Stimulated activated naive CD8-positive, alpha-beta T cell treated with anti-CD3 and anti-CD28 coated beads, Interleukin-15, Interleukin-2, amounts not matched to agents 100 ng/mL and 50 ng/mL, for 24 hours (primary cell): ENCODE results near the gene GGT7.

Source experiments
- H3K27ac Mint-ChIP-seq: one replicate; pipeline ENCODE4 v1.8.0; 2021; ENCODE audit warnings: mild to moderate bottlenecking, mixed read lengths
- H3K27me3 Mint-ChIP-seq: one replicate; pipeline ENCODE4 v1.8.0; 2021; ENCODE audit warnings: mixed read lengths
- H3K36me3 Mint-ChIP-seq: one replicate; pipeline ENCODE4 v1.8.0; 2021; ENCODE audit warnings: low read depth, mixed read lengths
- H3K4me1 Mint-ChIP-seq: one replicate; pipeline ENCODE4 v1.8.0; 2021; ENCODE audit warnings: low read depth, mixed read lengths
- H3K4me3 Mint-ChIP-seq: one replicate; pipeline ENCODE4 v1.8.0; 2021; ENCODE audit warnings: mild to moderate bottlenecking, mixed read lengths
- H3K9me3 Mint-ChIP-seq: one replicate; pipeline ENCODE4 v1.8.0; 2021; ENCODE audit warnings: mixed read lengths

Gene GGT7

GRCh38 chr20:34798871-34799270 is 73.8 kb downstream of the GGT7 start:
- H3K4me1 Mint-ChIP-seq: peaks cover 33% of the 10 kb centered on the region
- H3K9me3 Mint-ChIP-seq: no peaks in the 10 kb centered on the region
- no peak overlapping the region for H3K4me3 Mint-ChIP-seq
- H3K27me3 Mint-ChIP-seq: no peaks in the 10 kb centered on the region
- peaks cover 4% of the 10 kb centered on the region for H3K36me3 Mint-ChIP-seq
- no peak overlapping the region for H3K27ac Mint-ChIP-seq

- Mint-ChIP-seq H3K27me3 (no peaks in the 10 kb centered on the region), H3K27ac (no peak overlapping the region), H3K36me3 (peaks cover 4% of the 10 kb centered on the region), H3K4me1 (peaks cover 33% of the 10 kb centered on the region), H3K9me3 (no peaks in the 10 kb centered on the region), H3K4me3 (no peak overlapping the region)
Measured at GRCh38 chr20:34798328-34798727, 74.3 kb downstream of the GGT7 start.

GRCh38 chr20:34797012-34797995 is 75.4 kb downstream of the GGT7 start:
- Mint-ChIP-seq H3K4me3 (no peak overlapping the region), H3K4me1 (peaks cover 33% of the 10 kb centered on the region), H3K36me3 (peaks cover 4% of the 10 kb centered on the region), H3K9me3 (no peaks in the 10 kb centered on the region), H3K27ac (no peak overlapping the region), H3K27me3 (no peaks in the 10 kb centered on the region)
